H9 (cell line): ENCODE results near the gene RELCH. TPM values are rescaled to one million over a fixed set of nuclear protein-coding genes. Genes with fewer than 3 reads are reported as not detected.

Source experiments
- DNase-seq: peaks from one replicate; pipeline ENCODE4 v3.0.0-alpha.2; 2017
- H2AFZ ChIP-seq: one replicate; pipeline ENCODE4 v1.6.1; 2013; ENCODE audit warnings: mild to moderate bottlenecking, low read length, control low read depth, moderate library complexity
- H2AK5ac ChIP-seq: 2 replicates; pipeline ENCODE4 v1.6.1; 2013; ENCODE audit warnings: low read length, control low read depth, mixed read lengths; ENCODE audit not compliant: insufficient read length
- H2BK120ac ChIP-seq: one replicate; pipeline ENCODE4 v1.6.1; 2013; ENCODE audit warnings: low read depth, mild to moderate bottlenecking, low read length, control low read depth, inconsistent platforms; ENCODE audit not compliant: poor library complexity, severe bottlenecking
- H2BK12ac ChIP-seq: 2 replicates; pipeline ENCODE4 v1.6.1; 2013; ENCODE audit warnings: low read length, control low read depth, mixed read lengths, low read depth; ENCODE audit not compliant: insufficient read length
- H2BK15ac ChIP-seq: 2 replicates; pipeline ENCODE4 v1.6.1; 2013; ENCODE audit warnings: low read depth, low read length, control low read depth
- H2BK20ac ChIP-seq: one replicate; pipeline ENCODE4 v1.6.1; 2013; ENCODE audit warnings: low read depth, mild to moderate bottlenecking, low read length, control low read depth, inconsistent platforms; ENCODE audit not compliant: poor library complexity, severe bottlenecking
- H2BK5ac ChIP-seq: 2 replicates; pipeline ENCODE4 v1.6.1; 2013; ENCODE audit warnings: low read length, control low read depth, mixed read lengths; ENCODE audit not compliant: insufficient read length
- H3K14ac ChIP-seq: 2 replicates; pipeline ENCODE4 v1.6.1; 2013; ENCODE audit warnings: low read length, control low read depth; ENCODE audit not compliant: insufficient read depth
- H3K18ac ChIP-seq: 2 replicates; pipeline ENCODE4 v1.6.1; 2013; ENCODE audit warnings: low read depth, mild to moderate bottlenecking, mixed read lengths, low read length, control low read depth; ENCODE audit not compliant: insufficient read length
- H3K23ac ChIP-seq: 2 replicates; pipeline ENCODE4 v1.6.1; 2013; ENCODE audit warnings: low read length, control low read depth, mixed read lengths, low read depth; ENCODE audit not compliant: insufficient read length
- H3K23me2 ChIP-seq: 2 replicates; pipeline ENCODE4 v1.6.1; 2013; ENCODE audit warnings: low read depth, mild to moderate bottlenecking, mixed read lengths, low read length, control low read depth; ENCODE audit not compliant: insufficient read length, poor library complexity, severe bottlenecking
- H3K27ac ChIP-seq: 2 replicates; pipeline ENCODE4 v1.5.1; 2013; ENCODE audit warnings: low read length, control low read depth, mixed read lengths, low read depth; ENCODE audit not compliant: insufficient read length
- H3K27me3 ChIP-seq: 2 replicates; pipeline ENCODE4 v1.6.1; 2013; ENCODE audit warnings: low read length, control low read depth, inconsistent platforms; ENCODE audit not compliant: insufficient read depth
- H3K4ac ChIP-seq: 2 replicates; pipeline ENCODE4 v1.6.1; 2013; ENCODE audit warnings: low read depth, mild to moderate bottlenecking, control low read depth, inconsistent platforms, low read length, moderate library complexity
- H3K4me1 ChIP-seq: 2 replicates; pipeline ENCODE4 v1.6.1; 2013; ENCODE audit warnings: low read length, control low read depth, inconsistent platforms; ENCODE audit not compliant: insufficient read depth
- H3K4me2 ChIP-seq: 2 replicates; pipeline ENCODE4 v1.6.1; 2013; ENCODE audit warnings: low read length, control low read depth, mixed read lengths; ENCODE audit not compliant: insufficient read length, insufficient read depth
- H3K56ac ChIP-seq: 2 replicates; pipeline ENCODE4 v1.6.1; 2013; ENCODE audit warnings: low read depth, mild to moderate bottlenecking, mixed read lengths, low read length, control low read depth; ENCODE audit not compliant: insufficient read length
- H3K79me1 ChIP-seq: 2 replicates; pipeline ENCODE4 v1.6.1; 2013; ENCODE audit warnings: low read depth, mild to moderate bottlenecking, moderate library complexity, low read length, control low read depth, inconsistent platforms; ENCODE audit not compliant: insufficient read depth, poor library complexity, severe bottlenecking
- H3K79me2 ChIP-seq: 2 replicates; pipeline ENCODE4 v1.6.1; 2013; ENCODE audit warnings: low read length, control low read depth, inconsistent platforms; ENCODE audit not compliant: insufficient read depth
- H3K9ac ChIP-seq: 2 replicates; pipeline ENCODE4 v1.6.1; 2013; ENCODE audit warnings: low read length, control low read depth, mixed read lengths; ENCODE audit not compliant: insufficient read length; ENCODE audit errors: extremely low read depth
- H3K9me3 ChIP-seq: one replicate; pipeline ENCODE4 v1.6.1; 2013; ENCODE audit warnings: low read depth, low read length, inconsistent platforms; ENCODE audit not compliant: control insufficient read depth
- H3T11ph ChIP-seq: one replicate; pipeline ENCODE4 v1.6.1; 2013; ENCODE audit warnings: mild to moderate bottlenecking, low read length, control low read depth, inconsistent platforms
- H4K20me1 ChIP-seq: one replicate; pipeline ENCODE4 v1.6.1; 2013; ENCODE audit not compliant: control insufficient read depth, insufficient read length, insufficient read depth
- H4K5ac ChIP-seq: 2 replicates; pipeline ENCODE4 v1.6.1; 2013; ENCODE audit warnings: low read depth, mild to moderate bottlenecking, mixed read lengths, low read length, control low read depth; ENCODE audit not compliant: insufficient read length
- H4K8ac ChIP-seq: replicated peaks from 2 replicates; pipeline ENCODE4 v1.6.1; 2013; ENCODE audit warnings: low read length, control low read depth, mixed read lengths, low read depth; ENCODE audit not compliant: insufficient read length
- H4K91ac ChIP-seq: 2 replicates; pipeline ENCODE4 v1.6.1; 2013; ENCODE audit warnings: low read depth, mild to moderate bottlenecking, moderate library complexity, mixed read lengths, low read length, control low read depth; ENCODE audit not compliant: insufficient read length
- H3K27ac Mint-ChIP-seq, 3 experiments: 2 replicates in 2 of 3; 3 replicates in 1 of 3; pipeline ENCODE4 v1.8.0; 2020 to 2021; ENCODE audit warnings: mixed read lengths in 3 of 3, mild to moderate bottlenecking in 1 of 3, moderate library complexity in 1 of 3
- H3K27me3 Mint-ChIP-seq: 2 replicates; pipeline ENCODE4 v1.8.0; 2021; ENCODE audit warnings: low read depth, mild to moderate bottlenecking, moderate library complexity, mixed read lengths
- H3K36me3 Mint-ChIP-seq, 3 experiments: 2 replicates in 2 of 3; 3 replicates in 1 of 3; pipeline ENCODE4 v1.8.0; 2020 to 2021; ENCODE audit warnings: low read depth in 3 of 3, mixed read lengths in 3 of 3; ENCODE audit not compliant: insufficient read depth in 1 of 3
- H3K4me1 Mint-ChIP-seq, 2 experiments: 2 replicates each; pipeline ENCODE4 v1.8.0; 2020; ENCODE audit warnings: mixed read lengths in 2 of 2
- H3K4me3 Mint-ChIP-seq, 2 experiments: 2 replicates in 1 of 2; 3 replicates in 1 of 2; pipeline ENCODE4 v1.8.0; 2020 to 2021; ENCODE audit warnings: mild to moderate bottlenecking in 2 of 2, mixed read lengths in 2 of 2, moderate library complexity in 1 of 2
- H3K9me3 Mint-ChIP-seq, 2 experiments: 2 replicates in 1 of 2; 3 replicates in 1 of 2; pipeline ENCODE4 v1.8.0; 2020; ENCODE audit warnings: mild to moderate bottlenecking in 2 of 2, mixed read lengths in 2 of 2, moderate library complexity in 1 of 2
- CTCF ChIP-seq: fragments of 200-600 bp; sonication (generic); conservative IDR thresholded peaks from 3 replicates; pipeline ENCODE4 v1.8.0; 2021; ENCODE audit warnings: antibody characterized with exemption, mild to moderate bottlenecking
- WGBS: extraction: QIAGEN DNeasy Blood & Tissue Kit; methylation state at CpG from one replicate; pipeline ENCODE4 v1.1.7; 2013; ENCODE audit warnings: missing lambda C conversion rate, low lambda C conversion rate, mixed read lengths; ENCODE audit not compliant: insufficient read length; ENCODE audit errors: extremely low coverage; 5-methylcytosine and 5-hydroxymethylcytosine counted together
- total RNA-seq: library from RNA; stranded (reverse); gene quantifications from 2 replicates; pipeline ENCODE4 v1.2.1, GENCODE V29; 2021

The RELCH gene
- total RNA-seq, 1 experiment from 2014 or later = 32.3 TPM

- peak overlapping the region in 2 of 3 experiments; percentile 32 to 54; a peak in 4 of 7 replicates for H3K27ac Mint-ChIP-seq
- no peak overlapping the region for H3K4ac ChIP-seq
- H3K27me3 Mint-ChIP-seq = peaks cover 11% of the 10 kb centered on the region
Observed at GRCh38 chr18:62346333-62347088, 159.5 kb downstream of the RELCH start.

More at GRCh38 chr18:62346333-62347088, 159.5 kb downstream of the RELCH start:
- no peak overlapping the region for H3K9ac ChIP-seq
- H4K5ac ChIP-seq = no peak overlapping the region
- H3K27ac ChIP-seq = no peak overlapping the region
- H2BK12ac ChIP-seq = no peak overlapping the region
- no peak overlapping the region for H3K14ac ChIP-seq
- DNase-seq = no peak
- H3K23me2 ChIP-seq = no peaks in the 10 kb centered on the region
- no peak overlapping the region for H2AFZ ChIP-seq
- Mint-ChIP-seq H3K9me3 (no peaks in the 10 kb centered on the region), H3K36me3 (peaks cover 1 to 9% (median 4%) of the 10 kb centered on the region in 3 experiments; a peak in 5 of 7 replicates), H3K4me3 (peak overlapping the region; percentile 1 to 60; a peak in 4 of 5 replicates), H3K4me1 (peaks cover 32% of the 10 kb centered on the region in 2 experiments)
- no peaks in the 10 kb centered on the region for H3K27me3 ChIP-seq
- peak overlapping the region; percentile 33 for H3K4me2 ChIP-seq
- no peak overlapping the region for H3K56ac ChIP-seq
- H2BK20ac ChIP-seq = no peak overlapping the region
- no peak overlapping the region for H4K8ac ChIP-seq
- H4K91ac ChIP-seq = no peak overlapping the region
- no peak overlapping the region for H2BK5ac ChIP-seq
- H3K4me1 ChIP-seq = peaks cover 10% of the 10 kb centered on the region; the same call in 1 of the 2 replicates
- H3T11ph ChIP-seq = no peak overlapping the region
- TF ChIP-seq CTCF = no peak
- H3K23ac ChIP-seq = no peak overlapping the region
- no peaks in the 10 kb centered on the region for H3K79me1 ChIP-seq
- H3K18ac ChIP-seq = peak overlapping the region; percentile 9
- no peak overlapping the region for H2BK120ac ChIP-seq
- no peaks in the 10 kb centered on the region for H3K79me2 ChIP-seq
- no peak overlapping the region for H2BK15ac ChIP-seq
- H3K9me3 ChIP-seq = no peaks in the 10 kb centered on the region
- H4K20me1 ChIP-seq = no peaks in the 10 kb centered on the region
- no CpG with 5 or more reads among the region's 7 CpGs for WGBS
- no peak overlapping the region for H2AK5ac ChIP-seq
